Epithelial cell of umbilical artery (primary cell): ENCODE measurements around the gene RTL3. TPM values are rescaled to one million over a fixed set of nuclear protein-coding genes. Genes with fewer than 3 reads are reported as not detected.

Source experiments
- total RNA-seq: library from RNA; depleted of rRNA; stranded (reverse); fragments of >200 nt; gene quantifications from 2 replicates; pipeline ENCODE4 v1.2.3, GENCODE V29; 2014

Gene RTL3, protein sequence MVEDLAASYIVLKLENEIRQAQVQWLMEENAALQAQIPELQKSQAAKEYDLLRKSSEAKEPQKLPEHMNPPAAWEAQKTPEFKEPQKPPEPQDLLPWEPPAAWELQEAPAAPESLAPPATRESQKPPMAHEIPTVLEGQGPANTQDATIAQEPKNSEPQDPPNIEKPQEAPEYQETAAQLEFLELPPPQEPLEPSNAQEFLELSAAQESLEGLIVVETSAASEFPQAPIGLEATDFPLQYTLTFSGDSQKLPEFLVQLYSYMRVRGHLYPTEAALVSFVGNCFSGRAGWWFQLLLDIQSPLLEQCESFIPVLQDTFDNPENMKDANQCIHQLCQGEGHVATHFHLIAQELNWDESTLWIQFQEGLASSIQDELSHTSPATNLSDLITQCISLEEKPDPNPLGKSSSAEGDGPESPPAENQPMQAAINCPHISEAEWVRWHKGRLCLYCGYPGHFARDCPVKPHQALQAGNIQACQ
- total RNA-seq: not detected in 2 replicates

DNA sequence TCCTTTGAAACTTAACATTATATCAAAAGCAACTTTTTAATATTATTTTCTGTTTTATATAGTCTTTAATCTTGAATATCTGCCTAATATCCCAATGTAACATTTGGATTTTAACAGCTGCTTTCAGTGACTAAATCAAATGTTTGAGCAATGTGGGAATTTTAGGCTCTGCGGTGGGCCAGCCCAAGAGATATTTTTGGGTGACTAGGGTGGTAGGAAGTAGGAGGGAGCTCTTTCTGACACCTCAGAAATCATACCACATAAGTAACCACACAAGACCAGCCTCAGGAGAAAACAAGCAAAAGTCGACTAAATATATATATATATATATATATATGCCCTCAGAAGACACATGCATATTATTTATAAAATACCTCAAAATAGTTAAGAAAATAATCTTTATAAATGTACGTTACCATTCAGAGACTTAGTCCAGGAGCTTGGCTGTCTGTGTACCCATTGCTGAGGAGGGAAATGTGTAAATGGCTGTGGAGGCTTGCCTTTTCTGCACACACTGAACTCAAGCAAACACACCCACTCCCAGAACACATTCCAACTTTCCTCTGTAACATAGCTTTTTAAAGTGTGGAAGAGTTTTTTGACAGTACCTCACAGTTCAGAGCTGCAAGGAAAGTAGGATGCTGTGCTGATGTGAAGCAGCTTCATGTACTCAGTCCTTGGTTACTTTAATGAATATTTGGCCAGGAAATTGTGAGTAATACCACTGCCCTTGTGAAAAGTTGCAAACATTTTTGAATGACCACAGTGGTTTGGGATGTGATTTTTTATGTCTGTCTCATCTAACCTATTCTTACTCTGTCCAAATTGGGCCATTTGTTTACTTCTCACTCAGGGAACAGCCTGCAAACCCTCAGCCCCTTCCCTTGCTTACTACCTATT lies at the start of gene RTL3:
Gene RTL3 (minus strand): TSS at position 484 of the 900 bp plus-strand sequence. CDS start 908 bp downstream, outside the sequence.

Other genes starting within 250 kb of the RTL3 start
- 0.61 and 0.97 TPM in 2 replicates for gene LPAR4, start 88.4 kb upstream of the RTL3 start, total RNA-seq